AG09319 (cell line): ENCODE data around the gene MUC12.
A peak's percentile ranks its signal among the peaks of the same experiment; 100 is the strongest.
"Not testable (repeated sequence)": the region's sequence is repeated elsewhere in the genome, so short reads cannot be mapped to it uniquely, and the experiment has no call there.

ENCODE experiments used
- DNase-seq: peaks from one replicate; pipeline ENCODE4 v3.0.0-alpha.2; 2010; ENCODE audit warnings: low read depth; ENCODE audit errors: extremely low read depth
- TF ChIP-seq, protein P1 (sequence below): IDR thresholded peaks from 2 replicates; pipeline ENCODE4 v1.5.1; 2011; ENCODE audit warnings: low read depth, mild to moderate bottlenecking, inconsistent platforms, low read length, moderate library complexity

MUC12 gene

GRCh38 chr7:101023839-101024238 is 54.5 kb downstream of the MUC12 start:
- TF ChIP-seq, protein P1, sequence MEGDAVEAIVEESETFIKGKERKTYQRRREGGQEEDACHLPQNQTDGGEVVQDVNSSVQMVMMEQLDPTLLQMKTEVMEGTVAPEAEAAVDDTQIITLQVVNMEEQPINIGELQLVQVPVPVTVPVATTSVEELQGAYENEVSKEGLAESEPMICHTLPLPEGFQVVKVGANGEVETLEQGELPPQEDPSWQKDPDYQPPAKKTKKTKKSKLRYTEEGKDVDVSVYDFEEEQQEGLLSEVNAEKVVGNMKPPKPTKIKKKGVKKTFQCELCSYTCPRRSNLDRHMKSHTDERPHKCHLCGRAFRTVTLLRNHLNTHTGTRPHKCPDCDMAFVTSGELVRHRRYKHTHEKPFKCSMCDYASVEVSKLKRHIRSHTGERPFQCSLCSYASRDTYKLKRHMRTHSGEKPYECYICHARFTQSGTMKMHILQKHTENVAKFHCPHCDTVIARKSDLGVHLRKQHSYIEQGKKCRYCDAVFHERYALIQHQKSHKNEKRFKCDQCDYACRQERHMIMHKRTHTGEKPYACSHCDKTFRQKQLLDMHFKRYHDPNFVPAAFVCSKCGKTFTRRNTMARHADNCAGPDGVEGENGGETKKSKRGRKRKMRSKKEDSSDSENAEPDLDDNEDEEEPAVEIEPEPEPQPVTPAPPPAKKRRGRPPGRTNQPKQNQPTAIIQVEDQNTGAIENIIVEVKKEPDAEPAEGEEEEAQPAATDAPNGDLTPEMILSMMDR, result no peak
- no peak for DNase-seq

GRCh38 chr7:101031082-101031481 is 61.7 kb downstream of the MUC12 start:
- no peak for DNase-seq
- TF ChIP-seq, protein P1, result no peak

GRCh38 chr7:101035941-101036340 is 66.6 kb downstream of the MUC12 start:
- DNase-seq, result no peak
- TF ChIP-seq, protein P1, result no peak

DNA sequence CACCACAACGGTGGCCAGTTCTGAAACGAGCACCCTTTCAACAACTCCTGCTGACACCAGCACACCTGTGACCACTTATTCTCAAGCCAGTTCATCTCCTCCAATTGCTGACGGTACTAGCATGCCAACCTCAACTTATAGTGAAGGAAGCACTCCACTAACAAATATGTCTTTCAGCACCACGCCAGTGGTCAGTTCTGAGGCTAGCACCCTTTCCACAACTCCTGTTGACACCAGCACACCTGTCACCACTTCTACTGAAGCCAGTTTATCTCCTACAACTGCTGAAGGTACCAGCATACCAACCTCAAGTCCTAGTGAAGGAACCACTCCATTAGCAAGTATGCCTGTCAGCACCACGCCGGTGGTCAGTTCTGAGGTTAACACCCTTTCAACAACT is 71.9 kb downstream of the MUC12 start:
- not testable (repeated sequence) for DNase-seq

- peak; percentile 11 for DNase-seq
- TF ChIP-seq, protein P1, result no peak
These were observed 89.0 kb downstream of the MUC12 start for GRCh38 chr7:101058355-101058754.

DNA sequence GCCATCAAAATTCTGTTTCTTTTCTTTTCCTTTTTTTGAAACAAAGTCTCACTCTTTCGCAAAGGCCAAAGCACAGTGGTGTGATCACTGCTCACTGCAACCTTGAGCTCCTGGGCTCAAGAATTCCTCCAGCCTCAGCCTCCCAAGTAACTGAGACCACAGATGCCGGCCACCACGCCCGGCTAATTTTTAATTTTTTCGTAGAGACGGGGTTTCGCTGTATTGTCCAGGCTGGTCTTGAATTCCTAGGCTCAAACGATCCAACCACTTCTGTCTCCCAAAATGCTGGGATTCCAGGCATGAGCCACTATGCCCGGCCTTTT is 90.2 kb downstream of the MUC12 start:
- DNase-seq, result no peak
- TF ChIP-seq, protein P1, result no peak

DNA sequence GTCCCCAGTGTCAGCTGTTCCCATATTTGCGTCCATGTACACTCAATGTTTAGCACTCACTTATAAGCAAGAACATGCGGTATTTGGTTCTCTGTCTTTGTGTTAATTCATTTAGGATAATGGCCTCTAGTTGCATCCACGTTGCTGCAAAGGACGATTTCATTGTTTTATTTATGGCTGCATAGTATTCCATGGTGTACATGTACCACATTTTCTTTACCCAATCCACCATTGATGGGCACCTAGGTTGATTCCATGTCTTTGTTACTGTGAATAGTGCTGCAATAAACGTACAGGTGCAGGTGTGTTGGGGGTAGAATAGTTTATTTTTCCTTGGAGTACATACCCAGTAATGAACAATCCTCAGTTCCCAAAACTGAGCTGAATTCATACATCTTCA is 91.6 kb downstream of the MUC12 start:
- DNase-seq, result no peak
- TF ChIP-seq, protein P1, result no peak

GRCh38 chr7:101064176-101064550 is 94.8 kb downstream of the MUC12 start:
- not testable (repeated sequence) for DNase-seq

DNA sequence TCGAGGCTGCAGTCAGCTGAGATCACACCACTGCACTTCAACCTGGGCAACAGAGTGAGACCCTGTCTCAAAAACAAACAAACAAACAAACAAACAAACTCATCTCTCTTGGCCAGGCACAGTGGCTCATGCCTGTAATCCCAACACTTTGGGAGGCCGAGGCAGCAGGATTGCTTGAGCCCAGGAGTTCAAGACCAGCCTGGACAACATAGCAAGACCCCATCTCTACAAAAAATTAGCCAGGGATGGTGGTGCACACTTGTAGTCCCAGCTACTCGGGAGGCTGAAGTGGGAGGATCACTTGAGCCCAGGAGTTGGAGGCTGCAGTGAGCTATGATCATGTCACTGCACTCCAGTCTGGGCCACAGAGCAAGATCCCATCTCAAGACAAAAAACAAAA is 95.8 kb downstream of the MUC12 start:
- DNase-seq, result not testable (repeated sequence)
